ENCODE measurements around the gene KRTAP16-1.

KRTAP16-1 gene

DNA sequence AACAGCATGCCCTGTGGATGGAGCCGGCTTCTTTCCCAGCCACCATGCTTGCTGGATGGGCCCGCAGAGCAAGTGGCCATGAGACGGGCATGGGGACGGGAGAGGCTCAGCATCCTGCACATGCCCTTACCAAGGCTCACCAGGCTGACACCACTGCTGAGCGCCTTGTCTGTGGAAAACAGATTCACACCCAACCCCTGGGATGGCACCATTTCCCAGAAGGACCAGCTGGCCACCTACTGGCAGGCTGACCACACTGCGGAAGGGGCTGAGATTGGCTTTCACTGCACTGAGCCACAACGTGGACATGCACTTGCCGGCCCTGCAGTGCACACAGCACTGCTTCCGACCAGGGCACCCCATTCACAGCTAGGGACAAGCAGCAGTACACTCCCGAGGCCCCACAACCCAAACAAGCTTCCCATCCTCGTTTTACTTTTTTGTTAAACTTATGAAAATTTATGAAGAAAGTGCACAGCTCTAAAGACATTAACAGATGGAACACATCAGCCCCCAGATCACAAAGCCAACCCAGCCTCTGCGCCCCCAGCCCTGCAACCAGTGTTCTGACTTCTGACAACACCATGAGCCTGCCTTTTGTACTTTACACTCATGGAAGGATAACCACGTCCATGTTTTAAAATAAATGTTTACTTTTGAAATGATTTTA lies 20.3 kb upstream of the KRTAP16-1 start:
- FAIRE-seq (no peak), DNase-seq (ENCODE audit: insufficient read length, low spot score) (no peak)
- TF ChIP-seq, protein P1, sequence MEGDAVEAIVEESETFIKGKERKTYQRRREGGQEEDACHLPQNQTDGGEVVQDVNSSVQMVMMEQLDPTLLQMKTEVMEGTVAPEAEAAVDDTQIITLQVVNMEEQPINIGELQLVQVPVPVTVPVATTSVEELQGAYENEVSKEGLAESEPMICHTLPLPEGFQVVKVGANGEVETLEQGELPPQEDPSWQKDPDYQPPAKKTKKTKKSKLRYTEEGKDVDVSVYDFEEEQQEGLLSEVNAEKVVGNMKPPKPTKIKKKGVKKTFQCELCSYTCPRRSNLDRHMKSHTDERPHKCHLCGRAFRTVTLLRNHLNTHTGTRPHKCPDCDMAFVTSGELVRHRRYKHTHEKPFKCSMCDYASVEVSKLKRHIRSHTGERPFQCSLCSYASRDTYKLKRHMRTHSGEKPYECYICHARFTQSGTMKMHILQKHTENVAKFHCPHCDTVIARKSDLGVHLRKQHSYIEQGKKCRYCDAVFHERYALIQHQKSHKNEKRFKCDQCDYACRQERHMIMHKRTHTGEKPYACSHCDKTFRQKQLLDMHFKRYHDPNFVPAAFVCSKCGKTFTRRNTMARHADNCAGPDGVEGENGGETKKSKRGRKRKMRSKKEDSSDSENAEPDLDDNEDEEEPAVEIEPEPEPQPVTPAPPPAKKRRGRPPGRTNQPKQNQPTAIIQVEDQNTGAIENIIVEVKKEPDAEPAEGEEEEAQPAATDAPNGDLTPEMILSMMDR (IDR thresholded peaks at IDR 0.05; ENCODE audit: insufficient read depth, missing control alignments), result peak; percentile 52

DNA sequence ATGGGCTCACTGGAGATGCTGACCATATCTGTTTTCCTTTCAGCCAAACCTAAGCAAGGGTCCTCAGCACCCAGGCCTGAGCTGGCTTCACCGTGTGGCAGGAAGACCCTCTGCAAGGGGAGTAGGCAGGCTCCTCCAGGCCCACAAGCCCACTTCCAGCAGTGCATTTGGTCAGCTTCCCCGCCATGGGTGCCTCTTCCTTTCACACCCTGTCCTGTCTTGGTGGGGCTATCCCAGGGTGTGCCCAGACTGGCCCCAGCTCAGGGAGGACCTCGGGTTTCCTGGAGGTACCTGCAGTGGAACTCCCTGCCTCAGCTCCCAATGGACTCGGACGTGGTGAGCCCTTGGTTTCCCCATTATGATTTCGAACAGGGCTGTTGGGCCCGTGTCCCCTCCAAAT lies 19.1 kb upstream of the KRTAP16-1 start:
- DNase-seq (ENCODE audit: insufficient read length, low spot score) (no peak), FAIRE-seq (no peak)
- TF ChIP-seq, protein P1 (IDR thresholded peaks at IDR 0.05; ENCODE audit: insufficient read depth, missing control alignments), result no peak

DNA sequence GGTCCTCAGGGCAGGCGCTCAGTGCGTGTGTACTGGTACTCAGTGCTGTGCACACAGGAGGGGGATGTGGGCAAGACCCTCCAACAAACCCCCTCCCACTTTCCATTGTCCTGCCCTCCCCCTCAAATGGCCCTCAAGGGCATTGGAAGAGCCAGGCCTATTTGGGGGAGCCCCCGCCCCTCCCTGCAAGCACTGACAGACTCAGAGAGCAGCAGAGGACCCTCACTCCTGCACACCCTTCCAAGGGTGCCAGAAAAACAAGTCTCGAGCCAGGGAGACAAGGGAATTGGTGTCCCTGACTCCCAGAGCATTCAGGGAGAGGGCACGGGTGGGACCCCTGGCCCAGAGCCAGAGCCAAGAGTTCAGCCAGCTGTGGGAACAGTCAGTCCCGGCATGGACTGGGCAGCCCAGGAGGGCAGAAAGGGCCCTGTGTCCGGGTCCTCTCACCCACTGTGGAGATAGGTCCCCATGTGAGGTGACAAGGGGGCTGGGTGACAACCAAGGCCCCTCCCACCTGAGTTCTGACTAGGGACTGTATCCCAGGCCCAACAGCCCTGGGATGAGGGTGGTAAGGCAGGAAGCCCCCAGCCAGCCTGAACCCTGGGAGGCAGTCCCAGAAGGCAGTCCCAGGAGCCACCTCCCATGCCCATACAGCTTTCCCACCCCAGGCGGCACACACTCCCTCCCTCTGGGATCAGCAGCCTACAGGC lies 18.5 kb upstream of the KRTAP16-1 start:
- TF ChIP-seq, protein P1 (IDR thresholded peaks at IDR 0.05; ENCODE audit: insufficient read depth, missing control alignments), result no peak

DNA sequence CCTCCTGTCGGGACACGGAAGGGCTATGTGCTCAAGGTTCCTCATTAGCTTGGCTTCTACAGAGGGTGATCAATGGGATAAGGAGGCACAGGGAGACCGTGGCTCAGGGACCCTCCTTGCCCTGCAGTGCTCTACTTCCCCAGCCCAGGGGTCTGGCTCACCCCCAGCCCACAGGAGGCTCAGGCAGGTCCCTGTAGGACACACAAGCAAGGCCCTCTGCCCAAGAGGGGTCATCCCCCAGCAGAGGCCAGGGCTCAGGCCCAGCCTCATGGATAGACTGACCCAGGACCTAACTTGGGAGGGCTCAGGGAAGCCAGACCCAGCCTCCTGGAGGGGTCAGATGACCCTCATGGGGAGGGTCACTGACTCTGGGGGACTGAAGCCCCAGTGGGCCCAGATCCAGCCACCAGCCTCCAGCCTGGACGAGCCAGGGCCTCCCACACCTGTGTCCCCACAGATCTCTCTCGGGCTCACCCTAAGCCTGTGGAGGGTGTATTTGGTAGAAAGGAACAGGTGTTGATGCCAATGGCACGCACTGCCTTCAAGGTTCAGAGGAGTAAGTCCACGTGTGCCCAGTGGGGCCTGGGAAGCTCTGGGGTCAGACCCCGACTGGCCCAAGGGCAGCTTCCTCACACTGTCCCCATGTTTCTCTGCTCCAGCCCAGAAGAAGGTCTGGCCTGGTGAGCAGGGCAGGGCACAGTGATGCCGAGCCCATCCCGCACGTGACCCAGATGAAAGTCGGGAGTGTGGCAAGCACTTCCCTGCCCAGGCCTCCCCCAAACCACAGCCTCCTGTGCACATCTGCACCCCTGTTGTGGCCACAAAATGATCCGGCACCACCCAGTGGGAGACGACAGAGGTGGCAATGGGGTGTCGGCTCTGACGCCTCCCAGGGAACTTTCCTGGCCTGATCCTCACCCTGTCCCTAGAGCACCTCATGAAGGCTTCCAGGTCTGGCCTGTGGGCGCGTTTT lies 17.4 kb upstream of the KRTAP16-1 start:
- TF ChIP-seq, protein P1 (IDR thresholded peaks at IDR 0.05; ENCODE audit: insufficient read depth, missing control alignments), result no peak
- DNase-seq (ENCODE audit: insufficient read length, low spot score), result no peak
- FAIRE-seq, result no peak

More for the DNA sequence above, 18.5 kb upstream of the KRTAP16-1 start:
- FAIRE-seq, result no peak
- no peak for DNase-seq (ENCODE audit: insufficient read length, low spot score)

DNA sequence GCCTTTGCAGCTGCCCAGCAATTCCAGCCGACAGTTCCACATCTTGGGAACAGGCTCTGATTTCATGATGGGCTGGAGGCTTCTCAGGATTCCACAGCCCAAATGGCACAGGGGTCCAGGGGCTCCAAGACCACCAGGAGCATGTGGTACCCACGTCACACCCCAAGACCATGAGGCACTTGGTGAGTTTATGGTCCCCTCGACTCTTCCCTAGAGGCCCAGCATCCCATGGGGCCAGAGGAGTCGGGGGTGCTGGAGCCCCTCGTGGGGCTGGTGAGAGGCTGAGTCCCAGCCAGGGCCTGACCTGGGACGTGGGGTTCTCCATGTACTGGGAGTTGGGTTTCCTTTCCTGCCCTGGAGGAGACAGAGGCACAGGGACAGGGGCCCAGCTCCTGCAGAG lies 16.5 kb upstream of the KRTAP16-1 start:
- TF ChIP-seq, protein P1 (IDR thresholded peaks at IDR 0.05; ENCODE audit: insufficient read depth, missing control alignments), result no peak
- FAIRE-seq, result no peak

DNA sequence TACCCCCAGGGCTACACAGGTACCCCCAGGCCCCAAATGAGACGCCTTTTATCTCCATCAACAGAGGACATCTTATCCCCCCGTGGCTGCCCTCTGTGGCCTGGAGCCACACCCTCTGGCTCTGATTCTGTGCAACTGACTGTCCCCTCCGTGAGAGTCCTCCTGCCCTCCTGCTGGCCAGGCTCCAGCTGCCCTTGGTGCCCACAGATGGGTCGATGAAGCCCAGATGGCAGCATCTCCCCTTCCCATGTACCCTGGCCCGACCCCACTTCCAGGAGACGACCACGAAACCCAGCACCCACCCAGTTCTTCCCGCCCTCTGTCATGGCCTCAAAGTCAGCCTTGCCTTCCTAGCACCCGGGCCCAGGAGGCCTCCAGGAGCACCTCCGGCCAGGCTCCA lies 16.0 kb upstream of the KRTAP16-1 start:
- TF ChIP-seq, protein P1 (IDR thresholded peaks at IDR 0.05; ENCODE audit: insufficient read depth, missing control alignments), result no peak
- no peak for FAIRE-seq
- DNase-seq (ENCODE audit: insufficient read length, low spot score), result no peak

More for the DNA sequence above, 16.5 kb upstream of the KRTAP16-1 start:
- no peak for DNase-seq (ENCODE audit: insufficient read length, low spot score)

All from D721Med (cell line).